IPS-15b (cell line): ENCODE results near the gene PRDM13.

Experiments used
- H3K27me3 ChIP-seq: one replicate; pipeline ENCODE4 v1.6.1; 2013; ENCODE audit warnings: low read length; ENCODE audit not compliant: control insufficient read depth, insufficient read depth
- H3K36me3 ChIP-seq: one replicate; pipeline ENCODE4 v1.6.1; 2013; ENCODE audit warnings: low read length; ENCODE audit not compliant: control insufficient read depth, insufficient read depth
- H3K4me1 ChIP-seq: one replicate; pipeline ENCODE4 v1.6.1; 2013; ENCODE audit warnings: mild to moderate bottlenecking, low read length; ENCODE audit not compliant: control insufficient read depth, insufficient read depth
- H3K4me3 ChIP-seq: one replicate; pipeline ENCODE4 v1.5.1; 2013; ENCODE audit warnings: low read depth, low read length
- H3K9ac ChIP-seq: one replicate; pipeline ENCODE4 v1.6.1; 2013; ENCODE audit warnings: low read depth, mild to moderate bottlenecking, low read length
- H3K9me3 ChIP-seq: one replicate; pipeline ENCODE4 v1.6.1; 2013; ENCODE audit warnings: mild to moderate bottlenecking, low read length; ENCODE audit not compliant: control insufficient read depth, insufficient read depth

PRDM13 gene

GRCh38 chr6:99662616-99663015, 56.0 kb downstream of the PRDM13 start:
- H3K9me3 ChIP-seq = no peaks in the 10 kb centered on the region
- H3K27me3 ChIP-seq = no peaks in the 10 kb centered on the region
- H3K9ac ChIP-seq = no peak overlapping the region
- H3K4me3 ChIP-seq = no peak overlapping the region
- H3K4me1 ChIP-seq = peaks cover 9% of the 10 kb centered on the region
- H3K36me3 ChIP-seq = no peaks in the 10 kb centered on the region
